Spleen (tissue), 7 donors: ENCODE data around the gene REEP5.

Experiments used
- CTCF ChIP-seq, 11 experiments: fragments of 200-600 bp in 7 of 11; fragments of 450-650 bp in 4 of 11; sonication (generic) in 4 of 11; IDR thresholded peaks in 8 of 11; conservative IDR thresholded peaks in 3 of 11; 1 replicate in 7 of 11; 2 replicates in 4 of 11; pipeline versions ENCODE4 v1.4.0 to v1.8.0; 2016 to 2021; ENCODE audit warnings: antibody characterized with exemption in 11 of 11, inconsistent platforms in 4 of 11, mild to moderate bottlenecking in 1 of 11
- POLR2A ChIP-seq, 3 donors: fragments of 450-650 bp; IDR thresholded peaks; one replicate each; pipeline ENCODE4 v1.5.1; 2017; ENCODE audit warnings: antibody characterized with exemption in 3 of 3, mild to moderate bottlenecking in 1 of 3
- donor health status: DM: no; HTN: no; CAD: no; lungs with moderate emphysema.
- donor health status: DM: no; HTN: no; CAD: no.
- donor health status: DM: no; HTN: no; CAD: no.

GRCh38 chr5:112854651-112855050 is 67.4 kb downstream of the REEP5 start:
- TF ChIP-seq CTCF (IDR thresholded peaks at IDR 0.05 in 8 of 11, conservative IDR thresholded peaks at IDR 0.05 in 3 of 11), result no peak
- no peak for TF ChIP-seq POLR2A (IDR thresholded peaks at IDR 0.05)
